Transverse colon (tissue), 4 donors: ENCODE measurements around the gene RESP18.

Experiments used
- EP300 ChIP-seq: sonication (generic); formaldehyde crosslinking; IDR thresholded peaks from one replicate; pipeline ENCODE4 v1.6.1; 2017; ENCODE audit warnings: antibody characterized with exemption, low read depth
- POLR2A ChIP-seq: fragments of 450-650 bp; IDR thresholded peaks from one replicate; pipeline ENCODE4 v1.6.1; 2016; ENCODE audit warnings: antibody characterized with exemption, mild to moderate bottlenecking, moderate library complexity
- POLR2AphosphoS5 ChIP-seq, 3 donors: sonication (generic); formaldehyde crosslinking; IDR thresholded peaks; one replicate each; pipeline ENCODE4 v1.6.1; 2016; ENCODE audit warnings: antibody characterized with exemption in 3 of 3
- TF ChIP-seq, protein P1 (sequence below), 5 experiments: fragments of 200-600 bp in 3 of 5; fragments of 450-650 bp in 2 of 5; sonication (generic) in 3 of 5; IDR thresholded peaks; 1 replicate in 2 of 5; 2 replicates in 3 of 5; pipeline ENCODE4 v1.5.1; 2016 to 2017; ENCODE audit warnings: antibody characterized with exemption in 5 of 5, inconsistent platforms in 3 of 5, mild to moderate bottlenecking in 2 of 5, moderate library complexity in 1 of 5

DNA sequence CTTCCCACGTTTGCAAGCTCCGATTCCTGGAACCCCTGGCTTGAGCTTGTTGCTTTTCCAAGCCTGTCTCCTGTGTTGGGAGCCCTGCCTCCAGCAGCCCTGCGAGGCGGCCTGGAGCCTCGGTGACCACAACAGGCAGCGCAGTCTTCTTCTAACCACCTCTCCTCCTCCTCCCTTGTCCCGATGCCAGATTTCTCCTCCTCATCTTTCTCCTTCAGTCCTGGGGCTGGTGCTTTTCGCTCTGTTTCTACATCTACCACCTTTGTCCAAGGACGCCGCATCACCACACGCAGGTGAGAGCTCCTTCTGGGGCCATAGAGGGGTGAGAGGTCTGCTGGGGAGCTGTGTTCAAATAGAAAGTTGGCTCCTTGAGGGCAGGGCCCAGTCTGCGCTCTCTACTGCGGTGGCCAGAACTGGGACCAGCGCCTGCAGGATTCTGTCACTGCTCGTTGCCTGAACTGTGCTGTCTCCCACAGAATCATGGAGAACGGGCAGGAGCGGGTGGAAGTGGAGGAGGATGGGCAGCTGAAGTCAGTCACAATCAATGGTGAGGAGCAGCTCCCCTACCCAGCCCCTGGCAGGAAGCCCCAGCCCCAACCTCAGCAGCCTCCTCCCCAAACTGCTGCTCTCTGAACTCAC is 49.5 kb downstream of the RESP18 start:
- TF ChIP-seq POLR2AphosphoS5 (IDR thresholded peaks at IDR 0.05) (no peak), POLR2A (no peak), EP300 (no peak)
- TF ChIP-seq, protein P1, sequence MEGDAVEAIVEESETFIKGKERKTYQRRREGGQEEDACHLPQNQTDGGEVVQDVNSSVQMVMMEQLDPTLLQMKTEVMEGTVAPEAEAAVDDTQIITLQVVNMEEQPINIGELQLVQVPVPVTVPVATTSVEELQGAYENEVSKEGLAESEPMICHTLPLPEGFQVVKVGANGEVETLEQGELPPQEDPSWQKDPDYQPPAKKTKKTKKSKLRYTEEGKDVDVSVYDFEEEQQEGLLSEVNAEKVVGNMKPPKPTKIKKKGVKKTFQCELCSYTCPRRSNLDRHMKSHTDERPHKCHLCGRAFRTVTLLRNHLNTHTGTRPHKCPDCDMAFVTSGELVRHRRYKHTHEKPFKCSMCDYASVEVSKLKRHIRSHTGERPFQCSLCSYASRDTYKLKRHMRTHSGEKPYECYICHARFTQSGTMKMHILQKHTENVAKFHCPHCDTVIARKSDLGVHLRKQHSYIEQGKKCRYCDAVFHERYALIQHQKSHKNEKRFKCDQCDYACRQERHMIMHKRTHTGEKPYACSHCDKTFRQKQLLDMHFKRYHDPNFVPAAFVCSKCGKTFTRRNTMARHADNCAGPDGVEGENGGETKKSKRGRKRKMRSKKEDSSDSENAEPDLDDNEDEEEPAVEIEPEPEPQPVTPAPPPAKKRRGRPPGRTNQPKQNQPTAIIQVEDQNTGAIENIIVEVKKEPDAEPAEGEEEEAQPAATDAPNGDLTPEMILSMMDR (IDR thresholded peaks at IDR 0.05), result no peak
